PC-9 (cell line): ENCODE results near the gene LGALS1. TPM values are rescaled to one million over a fixed set of nuclear protein-coding genes. Genes with fewer than 3 reads are reported as not detected.
A peak's percentile ranks its signal among the peaks of the same experiment; 100 is the strongest.

Experiments
- BruUV-seq: library from RNA; stranded (reverse); fragments of 400-500 nt; replicated peaks from 2 replicates; lab custom pipeline; 2021; lab: Mats Ljungman, UMichigan
- CTCF ChIA-PET: fragments of 300-600 bp; sonication (Branson Sonifier 250); formaldehyde crosslinking; loops from one replicate; lab custom pipeline; 2022; ENCODE audit warnings: antibody characterized with exemption; lab: Charles Lee
- POLR2A ChIA-PET: fragments of 300-600 bp; sonication (Branson Sonifier 250); formaldehyde crosslinking; loops from one replicate; lab custom pipeline; 2022; ENCODE audit warnings: antibody characterized with exemption; ENCODE audit not compliant: unreplicated experiment; lab: Charles Lee
- DNase-seq, 2 experiments: peaks; one replicate each; pipeline versions ENCODE4 v3.0.0 to v3.0.0-alpha.2; 2015 to 2022; ENCODE audit warnings: mixed read lengths in 1 of 2
- H2AFZ ChIP-seq: fragments of 200-600 bp; sonication (generic); 2 replicates; pipeline ENCODE4 v1.8.1; 2017; ENCODE audit warnings: antibody characterized with exemption
- H3F3A ChIP-seq: fragments of 200-600 bp; sonication (generic); 2 replicates; pipeline ENCODE4 v1.8.1; 2017; ENCODE audit warnings: antibody characterized with exemption, mild to moderate bottlenecking, low read depth; ENCODE audit not compliant: insufficient read depth
- H3K27ac ChIP-seq: fragments of 200-600 bp; sonication (generic); 2 replicates; pipeline ENCODE4 v1.6.1; 2016; ENCODE audit warnings: mixed run types
- H3K27me3 ChIP-seq: fragments of 200-600 bp; sonication (generic); 2 replicates; pipeline ENCODE4 v1.6.1; 2016; ENCODE audit warnings: low read depth, mixed run types; ENCODE audit not compliant: insufficient read depth
- H3K36me3 ChIP-seq: fragments of 200-600 bp; sonication (generic); 2 replicates; pipeline ENCODE4 v1.6.1; 2016; ENCODE audit warnings: low read depth, mixed run types
- H3K4me1 ChIP-seq: fragments of 200-600 bp; sonication (generic); replicated peaks from 2 replicates; pipeline ENCODE4 v1.6.1; 2016; ENCODE audit warnings: mixed run types; ENCODE audit not compliant: insufficient read depth
- H3K4me2 ChIP-seq: fragments of 200-600 bp; sonication (generic); 2 replicates; pipeline ENCODE4 v1.6.1; 2017; ENCODE audit warnings: mixed run types
- H3K4me3 ChIP-seq: fragments of 200-600 bp; sonication (generic); 2 replicates; pipeline ENCODE4 v1.6.1; 2016; ENCODE audit warnings: mixed run types
- H3K79me2 ChIP-seq: fragments of 200-600 bp; sonication (generic); 2 replicates; pipeline ENCODE4 v1.6.1; 2017; ENCODE audit warnings: low read depth, mixed run types
- H3K9me2 ChIP-seq: fragments of 200-600 bp; sonication (generic); 2 replicates; pipeline ENCODE4 v1.8.1; 2017; ENCODE audit warnings: mild to moderate bottlenecking; ENCODE audit not compliant: insufficient read depth
- H3K9me3 ChIP-seq: fragments of 200-600 bp; sonication (generic); 2 replicates; pipeline ENCODE4 v1.8.1; 2016; ENCODE audit warnings: low read depth; ENCODE audit not compliant: insufficient read depth
- H4K20me1 ChIP-seq: fragments of 200-600 bp; sonication (generic); 2 replicates; pipeline ENCODE4 v1.8.1; 2017; ENCODE audit not compliant: insufficient read depth
- EZH2 ChIP-seq: fragments of 200-600 bp; sonication (generic); IDR thresholded peaks from 2 replicates; pipeline ENCODE4 v1.8.0; 2017; ENCODE audit warnings: antibody characterized with exemption, low read depth
- intact Hi-C: fragments of 100-400 bp; cut with micrococcal nuclease; formaldehyde crosslinking; loops from one replicate; pipeline ENCODE4 v1.10.0; 2022; ENCODE audit not compliant: unreplicated experiment
- total RNA-seq: library from RNA; stranded (reverse); gene quantifications from 2 replicates; pipeline ENCODE4 v1.2.3, GENCODE V29; 2021
- TF ChIP-seq, protein P1 (sequence below): fragments of 200-600 bp; sonication (generic); conservative IDR thresholded peaks from 2 replicates; pipeline ENCODE4 v1.6.1; 2017; ENCODE audit warnings: mixed run types, antibody characterized with exemption, mild to moderate bottlenecking, moderate library complexity

LGALS1 gene
- total RNA-seq, 1 experiment from 2014 or later: 791 TPM

GRCh38 chr22:37659066-37659896 lies 16.2 kb upstream of the LGALS1 start:
- H3K4me2 ChIP-seq: peak overlapping the region; percentile 98
- peak overlapping the region; percentile 69 for H3K4me3 ChIP-seq
- H3K9me2 ChIP-seq: no peaks in the 10 kb centered on the region
- CTCF ChIA-PET: interaction anchor here (2.2 kb wide), 1 partner anchor 16 kb away, joined by 25 read pairs; no protein-coding TSS in a partner anchor
- TF ChIP-seq EZH2: no peak
- TF ChIP-seq, protein P1, sequence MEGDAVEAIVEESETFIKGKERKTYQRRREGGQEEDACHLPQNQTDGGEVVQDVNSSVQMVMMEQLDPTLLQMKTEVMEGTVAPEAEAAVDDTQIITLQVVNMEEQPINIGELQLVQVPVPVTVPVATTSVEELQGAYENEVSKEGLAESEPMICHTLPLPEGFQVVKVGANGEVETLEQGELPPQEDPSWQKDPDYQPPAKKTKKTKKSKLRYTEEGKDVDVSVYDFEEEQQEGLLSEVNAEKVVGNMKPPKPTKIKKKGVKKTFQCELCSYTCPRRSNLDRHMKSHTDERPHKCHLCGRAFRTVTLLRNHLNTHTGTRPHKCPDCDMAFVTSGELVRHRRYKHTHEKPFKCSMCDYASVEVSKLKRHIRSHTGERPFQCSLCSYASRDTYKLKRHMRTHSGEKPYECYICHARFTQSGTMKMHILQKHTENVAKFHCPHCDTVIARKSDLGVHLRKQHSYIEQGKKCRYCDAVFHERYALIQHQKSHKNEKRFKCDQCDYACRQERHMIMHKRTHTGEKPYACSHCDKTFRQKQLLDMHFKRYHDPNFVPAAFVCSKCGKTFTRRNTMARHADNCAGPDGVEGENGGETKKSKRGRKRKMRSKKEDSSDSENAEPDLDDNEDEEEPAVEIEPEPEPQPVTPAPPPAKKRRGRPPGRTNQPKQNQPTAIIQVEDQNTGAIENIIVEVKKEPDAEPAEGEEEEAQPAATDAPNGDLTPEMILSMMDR: no peak
- peaks cover 28% of the 10 kb centered on the region for H3K4me1 ChIP-seq
- POLR2A ChIA-PET: interaction anchor here (1.1 to 1.2 kb wide), 2 partner anchors 9 to 95 kb away, joined by 3 to 5 read pairs; no protein-coding TSS in a partner anchor
- H3F3A ChIP-seq: peaks cover 25% of the 10 kb centered on the region
- peaks cover 14% of the 10 kb centered on the region for H4K20me1 ChIP-seq
- peaks cover 32% of the 10 kb centered on the region for H3K79me2 ChIP-seq
- H3K36me3 ChIP-seq: no peaks in the 10 kb centered on the region
- no TSS peak for BruUV-seq
- DNase-seq: no peak
- H3K9me3 ChIP-seq: no peaks in the 10 kb centered on the region
- H2AFZ ChIP-seq: peak overlapping the region; percentile 72
- H3K27me3 ChIP-seq: no peaks in the 10 kb centered on the region
- intact Hi-C loops: loop anchor here (2.0 kb wide), 1 partner anchor 22 kb away; no protein-coding TSS in a partner anchor
- no peak overlapping the region for H3K27ac ChIP-seq

DNA sequence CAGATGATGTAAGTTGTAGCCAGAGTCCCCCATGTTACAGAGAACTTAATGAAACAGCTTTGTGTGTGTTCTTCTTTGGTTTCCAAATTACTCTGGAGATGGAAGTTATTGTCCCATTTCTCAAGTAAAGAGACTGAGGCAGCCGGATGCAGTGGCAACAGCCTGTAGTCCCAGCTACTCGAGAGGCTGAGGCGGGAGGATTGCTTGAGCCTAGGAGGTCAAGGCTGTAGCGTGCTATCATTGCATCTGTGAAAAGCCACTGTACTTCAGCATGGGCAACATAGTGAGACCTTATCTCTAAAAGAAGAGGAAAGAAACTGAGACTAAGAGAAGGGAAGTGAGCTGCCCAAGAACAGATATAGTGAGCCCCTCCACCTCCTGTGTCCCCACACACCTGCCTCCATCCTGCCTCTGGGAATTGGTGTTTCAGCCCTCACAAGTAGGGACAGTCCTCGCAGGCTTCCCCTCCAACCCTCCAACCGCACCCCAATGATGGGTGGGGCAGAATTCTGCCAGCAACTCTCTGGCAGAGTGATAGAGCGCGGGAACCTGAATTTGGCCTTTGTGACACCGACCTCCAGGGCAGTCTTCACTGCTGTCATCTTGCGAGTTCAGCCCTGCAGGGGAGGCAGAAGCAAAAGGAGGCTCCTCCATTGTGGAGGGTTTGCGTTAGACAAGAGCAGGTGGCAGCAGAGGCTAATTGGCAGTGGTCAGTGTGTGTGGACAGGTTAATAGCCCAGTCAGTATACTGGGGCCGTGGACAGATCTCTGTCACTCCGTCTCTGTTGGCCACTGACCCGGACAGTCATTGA lies 15.3 kb upstream of the LGALS1 start:
- no peak overlapping the region for H3K27ac ChIP-seq
- no peaks in the 10 kb centered on the region for H3K27me3 ChIP-seq
- intact Hi-C loops: loop anchor here (2.0 kb wide), 1 partner anchor 21 kb away; no protein-coding TSS in a partner anchor
- peak overlapping the region; percentile 66 for H3K4me3 ChIP-seq
- H3F3A ChIP-seq: peaks cover 25% of the 10 kb centered on the region
- TF ChIP-seq, protein P1: no peak
- no peak for TF ChIP-seq EZH2
- H3K36me3 ChIP-seq: no peaks in the 10 kb centered on the region
- H3K79me2 ChIP-seq: peaks cover 32% of the 10 kb centered on the region
- peaks cover 14% of the 10 kb centered on the region for H4K20me1 ChIP-seq
- ChIA-PET CTCF (no interaction called here), POLR2A (interaction anchor here (1.2 kb wide), 1 partner anchor 8 kb away, joined by 3 read pairs; no protein-coding TSS in a partner anchor)
- no peak for DNase-seq
- H3K9me3 ChIP-seq: no peaks in the 10 kb centered on the region
- peak overlapping the region; percentile 98 for H3K4me2 ChIP-seq
- H3K9me2 ChIP-seq: no peaks in the 10 kb centered on the region
- H3K4me1 ChIP-seq: peaks cover 28% of the 10 kb centered on the region
- no peak overlapping the region for H2AFZ ChIP-seq
- BruUV-seq: TSS peak; percentile 30

DNA sequence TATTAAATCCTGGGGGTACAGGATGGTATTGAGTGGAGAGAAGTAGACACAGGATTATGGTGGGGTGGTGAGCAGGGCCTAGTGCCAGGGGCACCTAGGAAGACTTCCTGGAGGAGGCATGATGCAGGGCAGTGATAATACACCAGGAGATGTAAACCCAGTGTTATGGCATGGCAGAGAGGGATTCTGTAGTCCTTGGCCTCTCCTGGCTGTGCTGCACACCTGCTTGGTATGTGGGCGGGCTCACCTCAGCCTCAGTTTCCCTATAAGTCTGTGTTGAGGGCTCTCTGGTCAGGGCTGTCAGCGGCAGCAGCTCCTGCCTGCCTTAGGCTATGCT lies 14.8 kb upstream of the LGALS1 start:
- H3K36me3 ChIP-seq: no peaks in the 10 kb centered on the region
- H3K27me3 ChIP-seq: no peaks in the 10 kb centered on the region
- H4K20me1 ChIP-seq: peaks cover 14% of the 10 kb centered on the region
- H3K9me2 ChIP-seq: no peaks in the 10 kb centered on the region
- no peaks in the 10 kb centered on the region for H3K9me3 ChIP-seq
- H3K79me2 ChIP-seq: peaks cover 32% of the 10 kb centered on the region
- TF ChIP-seq, protein P1: no peak
- no peak for TF ChIP-seq EZH2
- H3K4me3 ChIP-seq: no peak overlapping the region; the same call in 1 of the 2 replicates
- ChIA-PET POLR2A (interaction anchor here (0.8 kb wide), 1 partner anchor 15 kb away, joined by 4 read pairs; no protein-coding TSS in a partner anchor), CTCF (interaction anchor here (1.3 kb wide), 1 partner anchor 17 kb away, joined by 5 read pairs; no protein-coding TSS in a partner anchor)
- no TSS peak for BruUV-seq
- intact Hi-C loops: no loop called here
- H3K4me1 ChIP-seq: peaks cover 28% of the 10 kb centered on the region
- H2AFZ ChIP-seq: no peak overlapping the region
- no peak overlapping the region for H3K27ac ChIP-seq
- H3F3A ChIP-seq: peaks cover 24% of the 10 kb centered on the region
- H3K4me2 ChIP-seq: peak overlapping the region; percentile 98
- DNase-seq: no peak
